HG03439 (cell line): ENCODE results near the gene COMTD1.
A peak's percentile ranks its signal among the peaks of the same experiment; 100 is the strongest.

ENCODE experiments used
- ATAC-seq: cut with Tn5 transposase; IDR thresholded peaks from one replicate; pipeline ENCODE4 v1.9.1; 2021; ENCODE audit warnings: mild to moderate bottlenecking, moderate library complexity; ENCODE audit not compliant: unreplicated experiment

The COMTD1 gene

DNA sequence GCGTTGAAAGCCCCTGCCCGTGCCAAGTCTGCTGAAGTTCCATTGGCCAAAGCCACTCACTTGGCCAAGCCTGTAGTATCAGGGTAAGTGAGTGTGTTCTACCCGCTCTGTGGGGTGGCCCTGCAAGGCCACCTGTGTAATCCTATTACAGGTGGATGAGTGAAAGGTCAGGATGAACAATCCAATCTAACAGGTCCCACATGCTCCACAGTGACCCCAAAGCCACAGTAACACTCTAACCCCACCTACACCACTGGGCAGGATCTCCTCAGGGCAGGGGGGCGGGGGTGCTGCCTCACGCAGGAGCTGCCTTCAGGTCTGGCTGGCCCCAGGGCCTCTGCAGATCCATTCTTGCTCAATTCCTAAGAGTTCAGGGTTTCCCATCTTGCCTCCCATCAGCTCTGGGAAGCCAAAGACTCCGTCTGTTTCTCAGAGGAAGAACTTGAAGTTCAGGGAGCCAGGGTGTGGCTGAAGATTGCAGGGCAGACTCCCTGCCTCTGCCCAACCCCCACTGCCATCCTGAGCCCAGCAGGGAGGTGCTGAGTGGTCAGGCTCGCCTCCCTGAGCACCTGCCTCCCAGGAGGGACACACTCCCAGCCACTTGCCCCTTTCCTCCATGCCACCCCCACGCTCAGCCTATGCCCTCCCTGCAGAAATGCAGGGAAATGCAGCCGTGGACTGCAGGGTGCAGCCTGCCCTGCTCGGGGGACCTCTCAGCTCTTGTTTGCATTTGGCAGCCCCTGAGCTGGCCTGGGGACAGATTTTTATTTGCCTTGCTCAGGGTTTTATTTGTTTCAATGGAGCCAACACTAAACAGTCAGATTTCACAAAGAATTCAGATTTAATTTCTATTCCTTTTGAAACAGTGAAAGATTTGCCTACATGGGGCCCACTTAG, 9.8 kb upstream of the COMTD1 start:
- ATAC-seq, result no peak

GRCh38 chr10:75244487-75245353, 9.0 kb upstream of the COMTD1 start:
- no peak for ATAC-seq

DNA sequence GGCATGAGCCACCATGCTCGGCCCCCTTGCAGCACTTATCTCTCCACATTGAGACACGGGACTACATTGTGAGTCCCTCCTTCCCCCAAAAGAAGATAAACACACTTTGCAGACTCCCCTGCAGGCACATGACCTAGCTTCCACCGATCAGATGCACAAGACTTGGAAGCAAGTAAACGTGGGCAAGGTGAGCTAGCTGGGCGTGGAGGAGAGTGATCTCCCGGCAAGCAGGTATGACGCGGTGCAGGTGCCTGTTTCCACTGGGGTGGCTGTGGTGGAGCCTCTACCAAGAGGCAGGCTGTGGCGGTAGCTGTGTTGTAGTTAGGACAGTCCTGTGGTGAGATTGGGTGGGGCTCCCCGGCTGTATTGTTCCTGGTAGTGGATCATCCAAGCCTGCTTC, 7.7 kb upstream of the COMTD1 start:
- no peak for ATAC-seq

DNA sequence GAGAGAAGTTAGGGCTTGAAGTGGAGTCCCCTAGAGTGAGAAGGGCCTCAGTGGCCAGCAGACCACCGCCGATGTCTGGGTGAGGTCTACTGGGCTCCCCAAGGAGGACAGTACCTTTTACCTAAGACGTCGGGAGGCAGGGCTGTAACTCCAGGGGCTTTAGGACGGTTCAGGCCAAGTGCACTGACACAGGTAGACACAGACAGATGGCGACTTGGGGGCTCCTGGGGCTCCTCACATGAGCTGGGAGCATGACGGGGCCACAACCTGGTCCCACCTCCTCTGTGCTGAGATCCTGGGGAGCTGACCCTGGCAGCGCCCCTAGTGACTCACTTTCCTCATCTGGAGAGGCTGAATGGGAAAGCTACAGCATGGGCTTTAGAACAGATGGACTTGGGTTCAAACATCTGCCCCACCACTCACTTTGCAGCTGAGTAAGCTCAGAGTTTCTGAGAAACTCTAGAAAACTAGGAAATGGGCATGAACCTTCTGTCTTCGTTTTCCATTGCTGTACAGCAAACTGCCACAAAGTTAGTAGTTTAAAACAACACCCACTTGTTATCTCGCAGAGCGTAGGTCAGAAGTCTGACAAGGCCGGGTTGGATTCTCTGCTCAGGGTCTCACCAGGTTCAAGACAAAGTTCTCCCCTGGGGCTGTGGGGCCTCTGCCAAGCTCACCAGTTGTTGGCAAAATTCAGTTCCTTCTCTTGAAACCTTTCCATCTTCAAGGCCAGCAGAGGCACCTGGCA, 4.7 kb upstream of the COMTD1 start:
- no peak for ATAC-seq

DNA sequence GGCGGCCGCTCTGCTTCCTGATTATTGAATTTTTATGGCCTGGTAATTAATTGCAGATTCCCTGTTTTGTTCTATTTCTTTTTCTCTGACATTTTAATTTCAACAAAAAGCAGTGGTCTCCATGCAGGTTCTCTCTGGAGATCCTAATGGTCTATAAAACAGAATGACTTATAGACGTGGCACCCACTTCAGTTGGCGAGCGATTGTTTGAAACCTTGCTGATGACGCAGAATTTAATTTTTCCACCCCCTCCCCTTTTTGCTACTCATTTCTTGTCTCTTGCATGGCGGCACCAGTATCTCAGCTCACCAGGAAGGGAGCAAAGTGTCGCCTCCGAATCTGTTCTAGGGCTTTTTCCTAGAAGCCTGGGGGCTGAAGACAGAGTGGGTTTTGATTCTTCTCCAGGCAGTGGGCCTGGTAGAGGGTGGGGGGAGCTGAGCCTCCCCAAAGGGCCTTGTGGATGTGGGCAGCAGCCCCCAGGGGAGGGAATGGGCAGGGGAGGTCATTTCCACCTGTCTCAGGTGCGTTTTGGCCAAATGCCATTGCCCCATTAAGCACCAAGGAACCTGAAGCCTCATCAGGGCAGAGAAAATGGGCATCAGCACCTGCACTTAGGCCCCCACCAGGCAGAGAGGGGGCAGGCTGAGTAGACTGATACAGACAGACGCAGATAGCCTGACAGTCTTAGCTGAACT, 3.5 kb upstream of the COMTD1 start:
- ATAC-seq, result no peak

- ATAC-seq, result no peak
Observed at GRCh38 chr10:75238182-75239095, 2.7 kb upstream of the COMTD1 start.

GRCh38 chr10:75236178-75236825, 545 bp upstream of the COMTD1 start:
- ATAC-seq, result no peak

- peak; percentile 2 for ATAC-seq
Observed at GRCh38 chr10:75234683-75235374, 928 bp downstream of the COMTD1 start.

- ATAC-seq, result peak; percentile 47
Observed at GRCh38 chr10:75234017-75234682, 1.6 kb downstream of the COMTD1 start.

DNA sequence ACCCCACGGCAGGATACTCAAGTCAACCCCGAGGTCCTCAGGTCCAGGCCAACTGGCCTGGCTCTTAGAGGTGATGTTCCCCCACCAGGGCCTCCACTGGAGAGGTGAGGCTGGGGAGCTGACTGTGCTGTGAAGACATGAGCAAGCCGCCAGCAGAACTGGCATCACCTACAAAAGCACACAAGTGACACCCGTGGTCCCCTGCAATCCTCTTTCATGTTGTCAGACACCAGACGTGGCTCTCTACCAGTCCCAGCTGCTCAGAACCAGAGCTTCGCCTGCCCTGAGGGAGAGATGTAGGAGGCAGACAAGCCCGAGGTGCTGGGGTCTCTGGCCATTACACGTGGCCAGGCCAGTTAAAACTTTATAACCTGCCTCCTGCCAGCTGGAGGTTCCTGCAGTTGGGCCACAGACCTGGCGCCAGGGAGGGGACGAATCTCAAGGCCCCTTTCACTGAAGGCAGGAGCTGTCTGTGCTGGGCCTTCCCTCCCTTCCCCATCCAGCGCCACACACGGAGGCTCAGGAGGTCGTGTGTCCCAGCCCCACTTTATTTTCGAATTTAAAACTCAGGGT, 2.2 kb downstream of the COMTD1 start:
- ATAC-seq, result no peak

- no peak for ATAC-seq
Observed at GRCh38 chr10:75231672-75232581, 3.8 kb downstream of the COMTD1 start.

DNA sequence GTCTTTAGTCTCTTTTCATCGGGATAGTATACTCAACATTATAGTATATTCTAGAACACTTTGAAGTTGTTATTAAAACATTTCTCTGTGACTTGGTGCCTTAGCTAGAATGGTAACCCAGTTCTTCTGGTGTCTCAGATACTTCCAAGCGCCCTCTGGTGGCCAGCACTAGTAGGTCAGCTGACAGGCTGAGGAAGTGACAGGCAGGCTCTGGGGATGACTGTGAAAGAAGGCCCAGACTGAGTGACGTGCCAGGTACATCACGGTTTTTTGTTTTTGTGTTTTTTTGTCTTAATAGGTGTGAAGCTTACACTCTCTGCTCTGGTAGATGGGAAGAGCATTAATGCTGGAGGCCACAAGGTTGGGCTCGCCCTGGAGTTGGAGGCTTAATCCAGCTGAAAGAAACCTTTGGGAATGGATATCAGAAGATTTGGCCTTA, 5.1 kb downstream of the COMTD1 start:
- ATAC-seq, result peak; percentile 38

GRCh38 chr10:75229971-75230370, 5.8 kb downstream of the COMTD1 start:
- ATAC-seq, result no peak

DNA sequence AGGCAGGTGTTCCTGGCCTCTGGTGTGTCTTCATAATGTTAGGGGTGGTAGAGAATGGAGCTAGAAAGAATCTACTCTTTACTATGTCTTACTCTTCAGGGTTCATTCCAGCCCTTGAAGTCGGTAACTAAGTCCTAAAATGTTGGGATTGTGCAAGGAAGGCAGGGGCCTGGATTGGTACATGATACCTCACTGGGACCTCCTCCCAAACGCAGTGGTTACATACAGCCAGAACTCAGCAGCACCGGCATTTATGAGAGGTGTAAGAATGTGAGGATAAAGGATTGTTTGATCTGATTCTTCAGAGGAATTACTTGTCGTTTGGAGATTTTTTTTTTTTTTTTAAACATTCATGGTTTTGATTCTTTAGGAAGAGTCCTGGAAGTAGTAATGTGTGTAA, 6.9 kb downstream of the COMTD1 start:
- ATAC-seq, result no peak

GRCh38 chr10:75228278-75228677, 7.5 kb downstream of the COMTD1 start:
- ATAC-seq, result no peak

- ATAC-seq, result no peak
Observed at GRCh38 chr10:75226656-75227055, 9.1 kb downstream of the COMTD1 start.
